NT2/D1 (cell line): ENCODE measurements around the gene PAQR6.

ENCODE experiments used
- DNase-seq: peaks from one replicate; pipeline ENCODE4 v3.0.0-alpha.2; 2011; ENCODE audit warnings: low read depth, low spot score
- H3K27me3 ChIP-seq: 2 replicates; pipeline ENCODE4 v1.6.0; 2011; ENCODE audit warnings: mild to moderate bottlenecking; ENCODE audit not compliant: insufficient read length, insufficient read depth
- H3K36me3 ChIP-seq: 2 replicates; pipeline ENCODE4 v1.6.1; 2011; ENCODE audit warnings: mild to moderate bottlenecking, low read length, mixed read lengths; ENCODE audit not compliant: insufficient read depth, insufficient read length
- H3K4me1 ChIP-seq: 2 replicates; pipeline ENCODE4 v1.5.1; 2011; ENCODE audit not compliant: insufficient read depth, insufficient read length
- H3K4me3 ChIP-seq: 2 replicates; pipeline ENCODE4 v1.5.1; 2011; ENCODE audit warnings: low read depth; ENCODE audit not compliant: insufficient read length
- H3K9ac ChIP-seq: 2 replicates; pipeline ENCODE4 v1.6.0; 2011; ENCODE audit warnings: low read depth; ENCODE audit not compliant: insufficient read length
- H3K9me3 ChIP-seq: 2 replicates; pipeline ENCODE4 v1.5.1; 2011; ENCODE audit warnings: mild to moderate bottlenecking, low read length; ENCODE audit not compliant: insufficient read depth
- SUZ12 ChIP-seq: IDR thresholded peaks from 2 replicates; pipeline ENCODE4 v1.6.1; 2011; ENCODE audit not compliant: insufficient read length, insufficient read depth; ENCODE audit errors: extremely low read depth
- YY1 ChIP-seq: IDR thresholded peaks from 2 replicates; pipeline ENCODE4 v1.6.1; 2011; ENCODE audit not compliant: insufficient read length, insufficient read depth
- ZNF274 ChIP-seq: IDR thresholded peaks from 2 replicates; pipeline ENCODE4 v1.6.1; 2011; ENCODE audit warnings: mild to moderate bottlenecking, low read depth, low read length

PAQR6 gene

DNA sequence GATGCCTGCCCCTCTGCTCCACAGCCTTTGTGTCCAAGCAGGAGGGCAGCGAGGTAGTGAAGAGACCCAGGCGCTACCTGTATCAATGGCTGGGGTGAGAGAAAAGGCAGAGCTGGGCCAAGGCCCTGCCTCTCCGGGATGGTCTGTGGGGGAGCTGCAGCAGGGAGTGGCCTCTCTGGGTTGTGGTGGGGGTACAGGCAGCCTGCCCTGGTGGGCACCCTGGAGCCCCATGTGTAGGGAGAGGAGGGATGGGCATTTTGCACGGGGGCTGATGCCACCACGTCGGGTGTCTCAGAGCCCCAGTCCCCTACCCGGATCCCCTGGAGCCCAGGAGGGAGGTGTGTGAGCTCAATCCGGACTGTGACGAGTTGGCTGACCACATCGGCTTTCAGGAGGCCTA lies 5.1 kb downstream of the PAQR6 start:
- H3K9me3 ChIP-seq, result no peaks in the 10 kb centered on the region
- no peak overlapping the region for H3K4me3 ChIP-seq
- DNase-seq, result no peak
- no peaks in the 10 kb centered on the region for H3K27me3 ChIP-seq
- TF ChIP-seq YY1, result no peak
- no peak for TF ChIP-seq ZNF274
- no peak for TF ChIP-seq SUZ12
- H3K4me1 ChIP-seq, result peaks cover 29% of the 10 kb centered on the region
- H3K9ac ChIP-seq, result no peak overlapping the region
- peaks cover 81% of the 10 kb centered on the region for H3K36me3 ChIP-seq

DNA sequence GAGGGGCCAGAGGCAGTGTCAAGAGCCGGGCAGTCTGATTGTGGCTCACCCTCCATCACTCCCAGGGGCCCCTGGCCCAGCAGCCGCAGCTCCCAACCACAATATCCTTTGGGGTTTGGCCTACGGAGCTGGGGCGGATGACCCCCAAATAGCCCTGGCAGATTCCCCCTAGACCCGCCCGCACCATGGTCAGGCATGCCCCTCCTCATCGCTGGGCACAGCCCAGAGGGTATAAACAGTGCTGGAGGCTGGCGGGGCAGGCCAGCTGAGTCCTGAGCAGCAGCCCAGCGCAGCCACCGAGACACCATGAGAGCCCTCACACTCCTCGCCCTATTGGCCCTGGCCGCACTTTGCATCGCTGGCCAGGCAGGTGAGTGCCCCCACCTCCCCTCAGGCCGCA lies 5.9 kb downstream of the PAQR6 start, which contains the start of gene BGLAP:
TSS of gene BGLAP (plus strand) at position 259 of the 400 bp plus-strand sequence. CDS start at position 307, 48 bp downstream.
- DNase-seq, result no peak
- no peaks in the 10 kb centered on the region for H3K9me3 ChIP-seq
- no peak for TF ChIP-seq ZNF274
- no peaks in the 10 kb centered on the region for H3K27me3 ChIP-seq
- no peak within 1 kb of the TSS for H3K9ac ChIP-seq
- no peak within 1 kb of the TSS for H3K4me3 ChIP-seq
- H3K4me1 ChIP-seq, result peaks cover 21% of the 10 kb centered on the region
- H3K36me3 ChIP-seq, result peaks cover 79% of the 10 kb centered on the region

DNA sequence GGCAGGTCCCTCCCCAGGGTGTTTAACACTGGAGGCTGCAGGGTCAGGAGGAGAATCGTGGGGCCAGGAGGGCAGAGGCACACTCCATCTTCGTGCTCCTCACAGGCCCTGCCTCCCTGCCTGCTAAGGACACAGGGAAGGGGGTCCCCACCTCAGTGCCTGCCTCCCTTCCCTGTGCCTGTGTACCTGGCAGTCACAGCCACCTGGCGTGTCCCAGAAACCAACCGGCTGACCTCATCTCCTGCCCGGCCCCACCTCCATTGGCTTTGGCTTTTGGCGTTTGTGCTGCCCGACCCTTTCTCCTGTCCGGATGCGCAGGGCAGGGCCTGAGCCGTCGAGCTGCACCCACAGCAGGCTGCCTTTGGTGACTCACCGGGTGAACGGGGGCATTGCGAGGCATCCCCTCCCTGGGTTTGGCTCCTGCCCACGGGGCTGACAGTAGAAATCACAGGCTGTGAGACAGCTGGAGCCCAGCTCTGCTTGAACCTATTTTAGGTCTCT lies 6.5 kb downstream of the PAQR6 start:
- H3K9ac ChIP-seq, result no peak overlapping the region
- peaks cover 16% of the 10 kb centered on the region for H3K4me1 ChIP-seq
- no peak for DNase-seq
- TF ChIP-seq SUZ12, result no peak
- no peak for TF ChIP-seq ZNF274
- no peak for TF ChIP-seq YY1
- H3K27me3 ChIP-seq, result no peaks in the 10 kb centered on the region
- no peaks in the 10 kb centered on the region for H3K9me3 ChIP-seq
- H3K4me3 ChIP-seq, result no peak overlapping the region
- H3K36me3 ChIP-seq, result peaks cover 80% of the 10 kb centered on the region

DNA sequence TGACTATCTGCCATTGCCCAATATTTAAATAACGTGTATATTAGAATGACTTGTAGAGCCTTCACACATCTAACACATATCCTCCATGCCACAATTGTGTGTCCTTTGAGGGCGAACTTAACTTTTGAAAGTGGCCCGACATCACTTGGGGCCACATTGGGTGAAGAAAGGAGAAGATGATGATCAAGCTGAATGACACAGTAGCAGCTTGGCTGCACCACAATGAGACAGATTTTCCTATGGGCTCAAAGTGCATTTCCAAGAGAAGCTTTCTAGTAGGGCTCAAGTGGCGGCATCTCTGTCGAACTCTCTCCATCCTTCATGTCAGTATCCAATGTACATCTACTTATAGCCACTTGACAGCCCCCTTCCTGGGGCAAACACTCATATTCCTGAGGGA lies 9.6 kb downstream of the PAQR6 start:
- H3K4me1 ChIP-seq, result peaks cover 14% of the 10 kb centered on the region
- H3K27me3 ChIP-seq, result no peaks in the 10 kb centered on the region
- DNase-seq, result no peak
- H3K9ac ChIP-seq, result no peak overlapping the region
- no peak for TF ChIP-seq YY1
- no peak for TF ChIP-seq ZNF274
- no peak for TF ChIP-seq SUZ12
- H3K9me3 ChIP-seq, result no peaks in the 10 kb centered on the region
- peaks cover 77% of the 10 kb centered on the region for H3K36me3 ChIP-seq
- H3K4me3 ChIP-seq, result no peak overlapping the region

DNA sequence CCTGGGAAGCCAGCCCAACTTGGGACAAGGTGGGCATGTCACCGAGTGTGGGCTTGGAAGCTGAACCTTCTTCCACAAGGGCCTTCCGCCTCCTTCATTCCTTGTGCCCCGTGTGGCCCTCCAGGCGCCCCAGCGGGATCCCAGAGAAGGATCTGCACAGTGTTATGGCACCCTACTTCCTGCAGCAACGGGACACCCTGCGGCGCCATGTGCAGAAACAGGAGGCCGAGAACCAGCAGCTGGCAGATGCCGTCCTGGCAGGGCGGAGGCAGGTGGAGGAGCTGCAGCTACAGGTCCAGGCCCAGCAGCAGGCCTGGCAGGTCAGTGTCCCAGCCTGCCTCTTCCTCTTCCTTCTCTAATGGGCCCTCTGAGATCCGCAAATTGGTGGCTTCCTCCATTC lies 11.7 kb downstream of the PAQR6 start:
- H3K27me3 ChIP-seq, result no peaks in the 10 kb centered on the region
- H3K9ac ChIP-seq, result no peak overlapping the region
- H3K4me1 ChIP-seq, result peaks cover 12% of the 10 kb centered on the region
- no peak for TF ChIP-seq YY1
- no peaks in the 10 kb centered on the region for H3K9me3 ChIP-seq
- H3K36me3 ChIP-seq, result peaks cover 72% of the 10 kb centered on the region
- DNase-seq, result no peak
- H3K4me3 ChIP-seq, result no peak overlapping the region

DNA sequence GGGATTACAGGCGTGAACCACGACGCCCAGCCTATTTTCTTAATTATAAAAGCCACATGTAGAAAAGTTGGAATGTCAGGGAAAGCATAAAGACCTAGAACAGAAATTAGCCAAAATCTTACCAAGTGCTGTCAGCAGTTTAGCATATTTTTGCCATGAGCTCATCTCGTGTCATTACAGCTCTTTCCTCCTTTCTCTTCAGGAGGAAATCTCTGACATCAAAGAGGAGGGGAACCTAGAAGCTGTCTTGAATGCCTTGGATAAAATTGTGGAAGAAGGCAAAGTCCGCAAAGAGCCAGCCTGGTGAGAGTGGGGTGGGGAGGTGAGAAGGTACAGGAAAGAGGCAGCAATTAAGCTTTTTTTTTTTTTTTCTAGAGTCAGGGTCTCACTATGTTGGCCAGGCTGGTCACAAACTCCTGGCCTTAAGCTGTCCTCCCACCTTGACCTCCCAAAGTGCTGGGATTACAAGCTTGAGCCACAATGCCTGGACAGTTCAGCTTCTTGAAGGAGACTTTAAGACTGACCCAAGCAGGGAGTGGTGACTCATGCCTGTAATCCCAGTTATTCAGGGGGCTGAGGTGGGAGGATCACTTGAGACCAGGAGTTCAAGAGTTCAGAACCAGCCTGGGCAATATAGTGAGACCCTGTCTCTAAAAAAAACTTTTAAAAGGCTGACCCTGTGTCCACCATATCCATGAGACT lies 14.3 kb downstream of the PAQR6 start:
- H3K9ac ChIP-seq, result no peak overlapping the region
- H3K9me3 ChIP-seq, result no peaks in the 10 kb centered on the region
- no peak overlapping the region for H3K4me3 ChIP-seq
- no peaks in the 10 kb centered on the region for H3K27me3 ChIP-seq
- peaks cover 66% of the 10 kb centered on the region for H3K36me3 ChIP-seq
- TF ChIP-seq SUZ12 (no peak), YY1 (no peak), ZNF274 (no peak)
- peaks cover 7% of the 10 kb centered on the region for H3K4me1 ChIP-seq
- DNase-seq, result no peak

DNA sequence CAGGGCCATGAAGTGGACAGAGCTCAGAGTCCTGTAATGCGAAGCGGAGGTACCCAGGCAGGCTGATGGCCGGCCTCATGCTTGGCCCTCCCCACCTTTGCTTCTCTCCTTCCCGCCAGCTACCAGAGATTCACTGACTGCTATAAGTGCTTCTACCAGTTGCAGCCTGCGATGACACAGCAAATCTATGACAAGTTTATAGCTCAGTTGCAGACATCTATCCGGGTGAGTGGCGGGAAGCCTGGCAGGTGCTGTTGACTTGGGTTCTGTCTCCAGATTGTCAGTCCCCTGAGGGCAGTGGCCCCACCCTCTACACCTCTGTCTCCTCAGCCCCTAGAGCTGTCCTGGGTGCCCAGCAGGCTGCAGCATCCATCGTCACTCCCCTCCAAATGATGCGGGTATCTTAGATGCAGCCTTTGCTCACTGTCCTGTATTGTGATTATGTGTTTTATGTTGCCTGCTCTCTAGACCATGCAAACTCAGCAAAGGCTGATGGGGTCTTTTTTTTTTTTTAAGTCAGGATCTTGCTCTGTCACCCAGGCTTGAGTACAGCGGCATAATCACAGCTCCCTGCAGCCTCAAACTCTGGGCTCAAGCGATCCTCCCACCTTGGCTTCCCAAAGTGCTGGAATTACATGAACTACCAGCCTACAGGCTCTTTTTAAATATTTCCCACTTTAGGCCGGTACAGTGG lies 15.5 kb downstream of the PAQR6 start:
- H3K9me3 ChIP-seq, result no peaks in the 10 kb centered on the region
- TF ChIP-seq ZNF274 (no peak), YY1 (no peak), SUZ12 (no peak)
- H3K27me3 ChIP-seq, result no peaks in the 10 kb centered on the region
- H3K4me3 ChIP-seq, result no peak overlapping the region
- H3K9ac ChIP-seq, result no peak overlapping the region
- H3K4me1 ChIP-seq, result peaks cover 7% of the 10 kb centered on the region
- H3K36me3 ChIP-seq, result peaks cover 58% of the 10 kb centered on the region
- no peak for DNase-seq
